ENCODE measurements around the gene BNIP2.
"Not testable (repeated sequence)": the region's sequence is repeated elsewhere in the genome, so short reads cannot be mapped to it uniquely, and the experiment has no call there.

The BNIP2 gene

GRCh38 chr15:59688423-59688781, 718 bp downstream of the BNIP2 start:
- peak; percentile 62 for DNase-seq (ENCODE audit: low read depth)

- peak; percentile 69 for DNase-seq (ENCODE audit: low read depth)
Measured at GRCh38 chr15:59687836-59688235, 1.3 kb downstream of the BNIP2 start.

- DNase-seq (ENCODE audit: low read depth) = no peak
Measured at GRCh38 chr15:59686389-59686788, 2.7 kb downstream of the BNIP2 start.

- DNase-seq (ENCODE audit: low read depth) = peak; percentile 17
Measured at GRCh38 chr15:59685737-59686297, 3.3 kb downstream of the BNIP2 start.

GRCh38 chr15:59680870-59681269, 8.2 kb downstream of the BNIP2 start:
- peak; percentile 30 for DNase-seq (ENCODE audit: low read depth)

GRCh38 chr15:59680346-59680745, 8.8 kb downstream of the BNIP2 start:
- DNase-seq (ENCODE audit: low read depth) = no peak

GRCh38 chr15:59678620-59679019, 10.5 kb downstream of the BNIP2 start:
- no peak for DNase-seq (ENCODE audit: low read depth)

- no peak for DNase-seq (ENCODE audit: low read depth)
Measured at GRCh38 chr15:59678172-59678571, 10.9 kb downstream of the BNIP2 start.

GRCh38 chr15:59676565-59676964, 12.6 kb downstream of the BNIP2 start:
- no peak for DNase-seq (ENCODE audit: low read depth)

- DNase-seq (ENCODE audit: low read depth) = no peak
Measured at GRCh38 chr15:59674361-59674877, 14.7 kb downstream of the BNIP2 start.

GRCh38 chr15:59668556-59668955, 20.6 kb downstream of the BNIP2 start:
- no peak for DNase-seq (ENCODE audit: low read depth)

- no peak for DNase-seq (ENCODE audit: low read depth)
Measured at GRCh38 chr15:59662260-59662659, 26.9 kb downstream of the BNIP2 start.

- DNase-seq (ENCODE audit: low read depth) = no peak
Measured at GRCh38 chr15:59659366-59659765, 29.8 kb downstream of the BNIP2 start.

GRCh38 chr15:59657635-59658125, 31.4 kb downstream of the BNIP2 start:
- no peak for DNase-seq (ENCODE audit: low read depth)

- peak; percentile 95 for DNase-seq (ENCODE audit: low read depth)
Measured at GRCh38 chr15:59656897-59657634, 32.1 kb downstream of the BNIP2 start, which contains the start of gene GTF2A2. Gene GTF2A2, minus strand, starts transcription at chr15:59657515. Its CDS starts 5,238 bp downstream, at chr15:59652277.

- no peak for DNase-seq (ENCODE audit: low read depth)
Measured at GRCh38 chr15:59654046-59654445, 35.1 kb downstream of the BNIP2 start.

GRCh38 chr15:59649603-59650002, 39.5 kb downstream of the BNIP2 start:
- no peak for DNase-seq (ENCODE audit: low read depth)

GRCh38 chr15:59647085-59647484, 42.0 kb downstream of the BNIP2 start:
- no peak for DNase-seq (ENCODE audit: low read depth)

- no peak for DNase-seq (ENCODE audit: low read depth)
Measured at GRCh38 chr15:59646277-59646676, 42.8 kb downstream of the BNIP2 start.

- not testable (repeated sequence) for DNase-seq (ENCODE audit: low read depth)
Measured at GRCh38 chr15:59645812-59646211, 43.3 kb downstream of the BNIP2 start.

GRCh38 chr15:59644756-59645155, 44.4 kb downstream of the BNIP2 start:
- DNase-seq (ENCODE audit: low read depth) = peak; percentile 52

GRCh38 chr15:59642351-59642750, 46.8 kb downstream of the BNIP2 start:
- DNase-seq (ENCODE audit: low read depth) = peak; percentile 13

- DNase-seq (ENCODE audit: low read depth) = not testable (repeated sequence)
Measured at GRCh38 chr15:59637507-59637906, 51.6 kb downstream of the BNIP2 start.

All from ELR (cell line).